ENCODE data around the gene LATS2. TPM values are rescaled to one million over a fixed set of nuclear protein-coding genes. Genes with fewer than 3 reads are reported as not detected.

LATS2 gene
- total RNA-seq (10 to 100 TPM; 17.2 to 41.9 (median 24.2) TPM), polyA plus RNA-seq (10 to 100 TPM; 12.5 to 19.1 TPM)
- long read RNA-seq, donor 1, partial matches to known transcripts, result 4 of 12 reads
- long read RNA-seq, donor 1, other reads (novel, unspliced or antisense), result 8 of 12 reads
- long read RNA-seq, donor 2, result 0 reads
- long read RNA-seq, donor 3, partial matches to known transcripts, result 14 of 14 reads
- long read RNA-seq, donor 3, other reads (novel, unspliced or antisense), result 0 of 14 reads

- WGBS, 3 donors, result 0% methylated on average over 58 to 96 of the region's 96 CpGs
- TF ChIP-seq EP300 (IDR thresholded peaks at IDR 0.05) (peak; percentile 13), POLR2A (IDR thresholded peaks at IDR 0.05) (peak; percentile 81), CTCF (IDR thresholded peaks at IDR 0.05) (no peak)
Observed at GRCh38 chr13:21061029-21061763, at the start of gene LATS2. TSS of gene LATS2 (minus strand) at chr13:21061586. CDS start at chr13:21046026, 15,560 bp downstream.

GRCh38 chr13:21109168-21109567 lies 47.8 kb upstream of the LATS2 start:
- H3K27ac ChIP-seq, result no peak overlapping the region
- H3K36me3 ChIP-seq, result no peaks in the 10 kb centered on the region
- no peaks in the 10 kb centered on the region for H3K4me1 ChIP-seq (ENCODE audit: insufficient read depth)
- TF ChIP-seq CTCF (IDR thresholded peaks at IDR 0.05) (no peak), POLR2A (IDR thresholded peaks at IDR 0.05) (no peak)
- intact Hi-C loops (cut with DNase I), result no loop called here
- no peak overlapping the region for H3K4me3 ChIP-seq
- no peaks in the 10 kb centered on the region for H3K9me3 ChIP-seq
- H3K27me3 ChIP-seq, result no peaks in the 10 kb centered on the region
- 85 to 91% (median 85%) methylated on average over 7 of the region's 7 CpGs for WGBS, 3 donors
- no peak for DNase-seq

More at GRCh38 chr13:21061029-21061763, at the start of gene LATS2:
- Histone ChIP-seq H3K27ac (peak within 1 kb of the TSS; percentile 98 to 100), H3K36me3 (no peaks in the 10 kb centered on the region), H3K9me3 (no peaks in the 10 kb centered on the region), H3K4me1 (ENCODE audit: insufficient read depth) (peaks cover 4% of the 10 kb centered on the region), H3K27me3 (no peaks in the 10 kb centered on the region), H3K4me3 (peak within 1 kb of the TSS; percentile 85)
- intact Hi-C loops (cut with DNase I), result loop anchor here in 1 of 4 donors (10.0 kb wide), 1 partner anchor 116 kb away; no protein-coding TSS in a partner anchor
- peak; percentile 96 to 99 (median 98) for DNase-seq

GRCh38 chr13:21106089-21106488 lies 44.7 kb upstream of the LATS2 start:
- Histone ChIP-seq H3K9me3 (no peaks in the 10 kb centered on the region), H3K27me3 (no peaks in the 10 kb centered on the region), H3K4me3 (no peak overlapping the region), H3K36me3 (no peaks in the 10 kb centered on the region), H3K4me1 (ENCODE audit: insufficient read depth) (no peaks in the 10 kb centered on the region), H3K27ac (no peak overlapping the region)
- 16 to 39% (median 27%) methylated on average over 4 of the region's 4 CpGs for WGBS, 3 donors
- no peak for DNase-seq
- intact Hi-C loops (cut with DNase I), result no loop called here
- TF ChIP-seq EP300 (IDR thresholded peaks at IDR 0.05) (no peak), POLR2A (IDR thresholded peaks at IDR 0.05) (no peak), CTCF (IDR thresholded peaks at IDR 0.05) (no peak)

- DNase-seq, result no peak
- no peak for TF ChIP-seq POLR2A (IDR thresholded peaks at IDR 0.05)
- TF ChIP-seq EP300 (IDR thresholded peaks at IDR 0.05), result no peak
- TF ChIP-seq CTCF (IDR thresholded peaks at IDR 0.05), result no peak
- Histone ChIP-seq H3K4me3 (no peak overlapping the region), H3K36me3 (no peaks in the 10 kb centered on the region), H3K27me3 (no peaks in the 10 kb centered on the region), H3K4me1 (ENCODE audit: insufficient read depth) (no peaks in the 10 kb centered on the region), H3K9me3 (no peaks in the 10 kb centered on the region), H3K27ac (no peak overlapping the region)
- WGBS, 3 donors, result 92 to 94% (median 92%) methylated on average over 37 of the region's 37 CpGs
- intact Hi-C loops (cut with DNase I), result no loop called here
Observed at GRCh38 chr13:21104199-21105019, 43.0 kb upstream of the LATS2 start.

Measured in ovary (tissue), 10 donors.